ENCODE results near the gene SLIT3.

Gene SLIT3

GRCh38 chr5:168813184-168813968 is 487.6 kb downstream of the SLIT3 start:
- DNase-seq: no peak

- DNase-seq: no peak
These were observed 490.3 kb downstream of the SLIT3 start for GRCh38 chr5:168810641-168811040.

- DNase-seq: no peak
These were observed 491.7 kb downstream of the SLIT3 start for GRCh38 chr5:168809218-168809617.

GRCh38 chr5:168808051-168808616 is 492.8 kb downstream of the SLIT3 start:
- DNase-seq: no peak

GRCh38 chr5:168807287-168807686 is 493.7 kb downstream of the SLIT3 start:
- no peak for DNase-seq

GRCh38 chr5:168803541-168803940 is 497.4 kb downstream of the SLIT3 start:
- no peak for DNase-seq

- peak; percentile 58 for DNase-seq
These were observed 498.6 kb downstream of the SLIT3 start for GRCh38 chr5:168802337-168802736.

- no peak for DNase-seq
These were observed 499.4 kb downstream of the SLIT3 start for GRCh38 chr5:168801567-168801966.

GRCh38 chr5:168800701-168801100 is 500.2 kb downstream of the SLIT3 start:
- DNase-seq: no peak

GRCh38 chr5:168798065-168799023 is 502.6 kb downstream of the SLIT3 start:
- peak; percentile 26 for DNase-seq

- no peak for DNase-seq
These were observed 504.1 kb downstream of the SLIT3 start for GRCh38 chr5:168796593-168797580.

GRCh38 chr5:168796000-168796399 is 504.9 kb downstream of the SLIT3 start:
- DNase-seq: no peak

- peak; percentile 68 for DNase-seq
These were observed 506.8 kb downstream of the SLIT3 start for GRCh38 chr5:168793841-168794837.

- DNase-seq: no peak
These were observed 508.3 kb downstream of the SLIT3 start for GRCh38 chr5:168792678-168793077.

- DNase-seq: no peak
These were observed 510.2 kb downstream of the SLIT3 start for GRCh38 chr5:168790671-168791250.

GRCh38 chr5:168790002-168790635 is 510.8 kb downstream of the SLIT3 start:
- DNase-seq: no peak

GRCh38 chr5:168788786-168789185 is 512.2 kb downstream of the SLIT3 start:
- DNase-seq: no peak

- no peak for DNase-seq
These were observed 512.8 kb downstream of the SLIT3 start for GRCh38 chr5:168788107-168788506.

GRCh38 chr5:168786147-168786546 is 514.8 kb downstream of the SLIT3 start:
- no peak for DNase-seq

GRCh38 chr5:168784454-168784853 is 516.5 kb downstream of the SLIT3 start:
- DNase-seq: no peak

Measured in activated CD4-positive, alpha-beta T cell treated with anti-CD3 and anti-CD28 coated beads for 48 hours (primary cell).